Ascending aorta (tissue), 2 donors: ENCODE results near the gene GINS3. TPM values are rescaled to one million over a fixed set of nuclear protein-coding genes. Genes with fewer than 3 reads are reported as not detected.

Source experiments
- DNase-seq, 2 donors: peaks; one replicate each; pipeline ENCODE4 v3.0.0-alpha.2; 2019; ENCODE audit warnings: low spot score in 2 of 2
- H3K27ac ChIP-seq, 2 donors: fragments of 200-600 bp; sonication (generic); one replicate each; pipeline ENCODE4 v1.5.1; 2016 to 2017; ENCODE audit warnings: mild to moderate bottlenecking in 1 of 2
- H3K27me3 ChIP-seq: fragments of 200-600 bp; sonication (generic); one replicate; pipeline ENCODE4 v1.5.1; 2017
- H3K36me3 ChIP-seq, 2 donors: fragments of 200-600 bp; sonication (generic); one replicate each; pipeline ENCODE4 v1.5.1; 2016
- H3K4me1 ChIP-seq, 2 donors: fragments of 200-600 bp; sonication (generic); one replicate each; pipeline ENCODE4 v1.5.1; 2016 to 2017; ENCODE audit warnings: mild to moderate bottlenecking in 1 of 2
- H3K4me3 ChIP-seq, 2 donors: fragments of 200-600 bp; sonication (generic); one replicate each; pipeline ENCODE4 v1.5.1; 2016 to 2017; ENCODE audit warnings: mild to moderate bottlenecking in 1 of 2
- H3K9me3 ChIP-seq, 2 donors: fragments of 200-600 bp; sonication (generic); one replicate each; pipeline ENCODE4 v1.5.1; 2016
- intact Hi-C: fragments of 100-400 bp; cut with DNase I; formaldehyde crosslinking; loops from one replicate; pipeline ENCODE4 v1.15.1; 2023
- total RNA-seq: library from RNA; depleted of rRNA; stranded (reverse); fragments of >200 nt; gene quantifications from one replicate; pipeline ENCODE4 v1.1.0, GENCODE V29; 2016
- TF ChIP-seq, protein P1 (sequence below), 3 experiments: fragments of 200-600 bp in 2 of 3; fragments of 450-650 bp in 1 of 3; sonication (generic) in 2 of 3; IDR thresholded peaks; one replicate each; pipeline ENCODE4 v1.5.1; 2016 to 2019; ENCODE audit warnings: antibody characterized with exemption in 3 of 3, mild to moderate bottlenecking in 1 of 3, moderate library complexity in 1 of 3

GINS3 gene
- total RNA-seq, 1 donor from 2014 or later = 21.8 TPM

DNA sequence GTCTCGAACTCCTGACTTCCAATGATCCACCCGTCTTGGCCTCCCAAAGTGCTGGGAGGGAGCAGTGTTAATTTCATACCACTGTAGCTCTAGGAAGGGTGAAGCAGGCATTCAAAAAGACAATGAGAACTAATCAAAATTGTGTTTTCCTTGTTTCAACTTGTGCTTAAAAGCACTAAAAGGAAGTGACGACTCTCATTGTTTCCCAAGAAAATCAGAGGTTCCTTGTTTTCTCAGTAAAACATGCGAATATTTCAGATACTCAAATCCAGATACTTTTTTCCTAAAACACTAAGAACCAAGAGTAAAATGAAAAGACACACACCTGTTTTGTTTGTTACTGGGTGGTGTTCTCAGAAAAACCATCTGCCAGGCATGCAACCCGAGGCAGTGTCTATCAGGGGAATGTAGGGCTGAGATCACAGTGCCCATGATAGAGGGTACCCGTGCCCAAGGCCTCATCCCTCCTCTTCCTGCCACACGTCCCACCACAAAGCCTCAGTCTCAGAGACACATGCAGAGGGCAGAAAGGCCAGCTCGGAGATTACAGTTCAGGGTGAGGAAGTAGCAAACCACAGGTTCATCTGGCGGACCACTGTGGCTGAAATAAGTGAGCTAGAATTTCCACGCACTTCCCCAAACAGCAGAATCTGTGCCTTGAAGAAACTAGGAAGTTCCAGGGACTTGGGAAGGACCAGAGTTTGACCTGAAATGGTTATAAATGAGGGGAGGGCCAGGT, 33.7 kb downstream of the GINS3 start:
- no peak for DNase-seq
- intact Hi-C loops = no loop called here
- no peaks in the 10 kb centered on the region for H3K9me3 ChIP-seq
- no peaks in the 10 kb centered on the region for H3K27me3 ChIP-seq
- no peaks in the 10 kb centered on the region for H3K4me1 ChIP-seq
- H3K27ac ChIP-seq = no peak overlapping the region
- no peaks in the 10 kb centered on the region for H3K36me3 ChIP-seq
- TF ChIP-seq, protein P1, sequence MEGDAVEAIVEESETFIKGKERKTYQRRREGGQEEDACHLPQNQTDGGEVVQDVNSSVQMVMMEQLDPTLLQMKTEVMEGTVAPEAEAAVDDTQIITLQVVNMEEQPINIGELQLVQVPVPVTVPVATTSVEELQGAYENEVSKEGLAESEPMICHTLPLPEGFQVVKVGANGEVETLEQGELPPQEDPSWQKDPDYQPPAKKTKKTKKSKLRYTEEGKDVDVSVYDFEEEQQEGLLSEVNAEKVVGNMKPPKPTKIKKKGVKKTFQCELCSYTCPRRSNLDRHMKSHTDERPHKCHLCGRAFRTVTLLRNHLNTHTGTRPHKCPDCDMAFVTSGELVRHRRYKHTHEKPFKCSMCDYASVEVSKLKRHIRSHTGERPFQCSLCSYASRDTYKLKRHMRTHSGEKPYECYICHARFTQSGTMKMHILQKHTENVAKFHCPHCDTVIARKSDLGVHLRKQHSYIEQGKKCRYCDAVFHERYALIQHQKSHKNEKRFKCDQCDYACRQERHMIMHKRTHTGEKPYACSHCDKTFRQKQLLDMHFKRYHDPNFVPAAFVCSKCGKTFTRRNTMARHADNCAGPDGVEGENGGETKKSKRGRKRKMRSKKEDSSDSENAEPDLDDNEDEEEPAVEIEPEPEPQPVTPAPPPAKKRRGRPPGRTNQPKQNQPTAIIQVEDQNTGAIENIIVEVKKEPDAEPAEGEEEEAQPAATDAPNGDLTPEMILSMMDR (IDR thresholded peaks at IDR 0.05) = no peak
- no peak overlapping the region for H3K4me3 ChIP-seq

DNA sequence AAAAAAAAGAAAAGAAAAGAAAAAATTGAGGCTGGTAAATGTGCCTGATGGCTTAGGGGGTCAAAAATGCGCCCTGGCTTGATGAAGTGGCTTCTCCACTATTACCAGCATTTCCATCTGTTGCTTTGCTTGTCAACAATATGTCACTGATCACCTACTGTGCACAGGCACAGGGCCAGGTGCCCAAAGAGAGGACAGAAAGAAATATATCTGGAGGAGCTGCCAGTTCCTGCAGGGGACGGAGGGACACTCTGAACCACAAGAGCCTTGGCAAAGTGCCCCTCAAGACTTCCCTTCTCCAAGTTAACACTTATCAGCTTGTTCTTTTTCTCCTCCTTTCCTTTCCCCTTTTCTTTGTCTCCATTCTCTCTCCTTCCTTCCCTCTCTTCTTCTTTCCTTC, 34.7 kb downstream of the GINS3 start:
- no peaks in the 10 kb centered on the region for H3K36me3 ChIP-seq
- no peaks in the 10 kb centered on the region for H3K9me3 ChIP-seq
- intact Hi-C loops = no loop called here
- H3K4me3 ChIP-seq = no peak overlapping the region
- no peak overlapping the region for H3K27ac ChIP-seq
- no peaks in the 10 kb centered on the region for H3K27me3 ChIP-seq
- H3K4me1 ChIP-seq = no peaks in the 10 kb centered on the region
- TF ChIP-seq, protein P1 (IDR thresholded peaks at IDR 0.05) = no peak
- no peak for DNase-seq

DNA sequence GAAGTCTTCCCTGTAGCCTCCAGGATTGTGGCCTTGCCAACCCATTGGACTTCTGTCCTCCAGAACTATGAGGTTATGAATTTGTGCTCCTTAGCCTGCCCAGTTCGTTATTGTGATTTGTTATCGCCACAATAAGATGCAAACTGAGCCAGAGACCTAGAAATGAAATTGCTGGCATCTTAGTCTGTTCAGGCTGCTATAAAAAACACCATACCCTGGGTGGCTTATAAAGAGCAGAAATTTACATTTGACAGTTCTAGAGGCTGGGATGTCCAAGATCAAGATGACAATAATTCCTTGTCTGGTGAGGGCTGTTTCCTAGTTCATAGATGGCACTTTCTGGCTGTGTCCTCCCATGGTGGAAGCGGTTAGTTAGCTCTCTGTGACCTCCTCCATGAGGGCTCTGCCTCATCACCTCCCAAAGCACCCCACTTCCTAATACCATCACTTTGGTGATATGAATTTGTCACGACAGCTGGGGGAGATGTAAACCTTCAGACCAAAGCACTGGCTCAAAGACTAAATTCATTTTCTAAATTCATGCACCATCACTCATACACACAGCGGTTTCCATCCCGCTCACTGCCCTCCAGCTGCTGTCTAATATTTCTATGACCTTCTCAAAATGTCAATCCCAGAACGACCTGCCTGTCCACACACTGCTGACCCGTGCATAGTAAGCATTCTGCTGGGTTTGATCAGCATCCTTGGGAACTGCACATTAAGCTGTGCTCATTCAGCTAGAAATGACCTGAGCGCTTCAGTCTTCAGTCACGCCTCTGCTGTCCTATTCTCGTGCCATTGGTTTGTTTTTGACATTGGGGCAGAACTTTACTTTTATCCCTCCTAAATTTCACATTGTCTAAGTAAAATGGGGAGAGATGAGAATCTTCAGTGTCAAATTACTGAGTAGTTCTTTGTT, 36.6 kb downstream of the GINS3 start:
- no peaks in the 10 kb centered on the region for H3K27me3 ChIP-seq
- H3K4me3 ChIP-seq = no peak overlapping the region
- no peaks in the 10 kb centered on the region for H3K9me3 ChIP-seq
- H3K4me1 ChIP-seq = no peaks in the 10 kb centered on the region
- intact Hi-C loops = no loop called here
- TF ChIP-seq, protein P1 (IDR thresholded peaks at IDR 0.05) = no peak
- H3K27ac ChIP-seq = no peak overlapping the region
- no peak for DNase-seq
- no peaks in the 10 kb centered on the region for H3K36me3 ChIP-seq

DNA sequence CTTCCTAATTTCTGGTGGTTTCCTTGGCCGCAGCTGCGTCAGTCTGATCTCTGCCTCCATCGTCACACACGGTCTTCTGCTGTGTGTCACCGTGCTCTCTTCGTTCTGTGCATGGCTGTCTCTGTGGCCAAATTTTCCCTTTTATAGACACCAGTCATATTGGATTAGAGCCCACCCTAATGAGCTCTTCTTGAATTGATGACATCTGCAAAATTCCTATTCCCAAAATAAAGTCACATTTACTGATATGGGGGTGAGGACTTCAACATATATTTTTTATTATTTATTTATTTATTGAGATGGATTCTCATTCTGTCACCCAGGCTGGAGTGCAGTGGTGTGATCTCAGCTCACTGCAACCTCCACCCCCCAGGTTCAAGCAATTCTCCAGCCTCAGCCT, 38.4 kb downstream of the GINS3 start:
- H3K27ac ChIP-seq = no peak overlapping the region
- TF ChIP-seq, protein P1 (IDR thresholded peaks at IDR 0.05) = no peak
- intact Hi-C loops = no loop called here

DNA sequence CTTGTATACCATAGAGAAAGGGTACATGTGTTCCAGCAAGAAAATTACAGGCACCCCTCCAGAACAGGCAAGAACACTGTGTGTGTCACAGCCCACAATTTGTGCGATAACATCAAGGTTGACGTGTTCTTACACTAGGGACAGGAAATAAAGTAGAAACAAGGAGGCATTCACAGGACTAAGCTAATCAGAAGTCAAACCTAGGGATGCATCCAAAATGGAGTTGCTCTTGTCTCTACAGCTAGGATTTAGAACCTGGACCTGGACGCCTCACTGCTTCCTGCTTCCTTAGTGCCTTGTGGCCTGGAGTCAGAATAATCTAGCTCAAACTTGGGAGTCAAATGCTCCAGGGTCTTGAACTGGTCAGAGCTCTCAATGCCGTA, 41.3 kb downstream of the GINS3 start:
- H3K27me3 ChIP-seq = no peaks in the 10 kb centered on the region
- H3K27ac ChIP-seq = no peak overlapping the region
- H3K9me3 ChIP-seq = no peaks in the 10 kb centered on the region
- H3K4me3 ChIP-seq = no peak overlapping the region
- DNase-seq = no peak
- H3K4me1 ChIP-seq = no peaks in the 10 kb centered on the region
- TF ChIP-seq, protein P1 (IDR thresholded peaks at IDR 0.05) = no peak
- H3K36me3 ChIP-seq = no peaks in the 10 kb centered on the region
- intact Hi-C loops = no loop called here

More for the DNA sequence above, 38.4 kb downstream of the GINS3 start:
- H3K9me3 ChIP-seq = no peaks in the 10 kb centered on the region
- H3K27me3 ChIP-seq = no peaks in the 10 kb centered on the region
- no peaks in the 10 kb centered on the region for H3K36me3 ChIP-seq
- no peak overlapping the region for H3K4me3 ChIP-seq
- H3K4me1 ChIP-seq = no peaks in the 10 kb centered on the region
- no peak for DNase-seq
